ENCODE results near the gene TDG. TPM values are rescaled to one million over a fixed set of nuclear protein-coding genes. Genes with fewer than 3 reads are reported as not detected.

Gene TDG
- total RNA-seq, 1 donor from 2014 or later: 43.6 TPM

DNA sequence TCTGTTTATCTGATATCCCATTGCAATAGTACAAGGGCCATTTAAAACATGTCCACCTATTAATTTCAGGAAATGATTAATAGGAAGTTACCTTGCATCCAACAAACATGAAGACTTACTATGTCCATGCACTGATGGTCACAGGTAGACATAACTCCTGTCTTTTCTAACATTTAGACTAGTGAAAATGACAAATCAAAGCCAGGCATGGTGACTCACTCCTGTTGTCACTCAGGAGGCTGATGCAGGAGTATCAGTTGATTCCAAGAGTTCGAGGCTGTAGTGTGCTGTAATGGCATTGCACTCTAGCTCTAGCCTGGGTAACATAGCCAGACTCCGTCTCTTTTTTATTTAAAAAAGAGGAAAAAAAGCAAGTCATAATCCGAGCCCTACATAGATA, 20.7 kb upstream of the TDG start:
- DNase-seq (ENCODE audit: extremely low spot score, unreplicated experiment): no peak
- Mint-ChIP-seq H3K27me3 (no peaks in the 10 kb centered on the region), H3K27ac (no peak overlapping the region), H3K36me3 (peaks cover 55% of the 10 kb centered on the region), H3K9me3 (no peaks in the 10 kb centered on the region), H3K4me1 (ENCODE audit: unreplicated experiment) (no peaks in the 10 kb centered on the region), H3K4me3 (no peak overlapping the region)
- TF ChIP-seq, protein P1, sequence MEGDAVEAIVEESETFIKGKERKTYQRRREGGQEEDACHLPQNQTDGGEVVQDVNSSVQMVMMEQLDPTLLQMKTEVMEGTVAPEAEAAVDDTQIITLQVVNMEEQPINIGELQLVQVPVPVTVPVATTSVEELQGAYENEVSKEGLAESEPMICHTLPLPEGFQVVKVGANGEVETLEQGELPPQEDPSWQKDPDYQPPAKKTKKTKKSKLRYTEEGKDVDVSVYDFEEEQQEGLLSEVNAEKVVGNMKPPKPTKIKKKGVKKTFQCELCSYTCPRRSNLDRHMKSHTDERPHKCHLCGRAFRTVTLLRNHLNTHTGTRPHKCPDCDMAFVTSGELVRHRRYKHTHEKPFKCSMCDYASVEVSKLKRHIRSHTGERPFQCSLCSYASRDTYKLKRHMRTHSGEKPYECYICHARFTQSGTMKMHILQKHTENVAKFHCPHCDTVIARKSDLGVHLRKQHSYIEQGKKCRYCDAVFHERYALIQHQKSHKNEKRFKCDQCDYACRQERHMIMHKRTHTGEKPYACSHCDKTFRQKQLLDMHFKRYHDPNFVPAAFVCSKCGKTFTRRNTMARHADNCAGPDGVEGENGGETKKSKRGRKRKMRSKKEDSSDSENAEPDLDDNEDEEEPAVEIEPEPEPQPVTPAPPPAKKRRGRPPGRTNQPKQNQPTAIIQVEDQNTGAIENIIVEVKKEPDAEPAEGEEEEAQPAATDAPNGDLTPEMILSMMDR (conservative IDR thresholded peaks at IDR 0.05): no peak

DNA sequence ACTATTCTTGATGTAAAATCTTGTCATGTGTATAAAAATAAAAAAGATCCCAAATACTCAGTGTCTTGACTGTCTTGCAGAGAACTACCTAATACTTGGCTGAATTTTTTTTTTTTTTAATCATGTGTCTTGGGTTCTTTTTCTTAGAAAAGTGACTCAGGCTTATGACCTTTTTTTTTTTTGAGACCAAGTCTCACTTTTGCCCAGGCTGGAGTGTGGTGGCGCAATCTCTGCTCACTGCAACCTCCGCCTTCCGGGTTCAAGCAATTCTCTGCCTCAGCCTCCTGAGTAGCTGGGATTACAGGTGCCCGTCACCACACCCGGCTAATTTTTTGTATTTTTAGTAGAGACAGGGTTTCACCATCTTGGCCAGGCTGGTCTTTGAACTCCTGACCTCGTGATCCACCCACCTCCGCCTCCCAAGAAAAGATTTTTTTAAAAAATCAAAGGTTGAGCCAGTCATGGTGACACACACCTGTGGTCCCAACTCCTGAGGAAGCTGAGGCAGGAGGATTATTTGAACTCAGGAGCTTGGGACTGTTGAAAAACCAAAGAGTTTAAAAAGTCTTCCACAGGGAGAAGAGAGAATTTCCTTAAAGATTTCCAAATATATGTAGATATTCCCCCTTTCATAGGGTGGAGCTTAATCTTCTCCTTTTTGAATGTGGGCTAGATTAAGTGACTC, 17.7 kb upstream of the TDG start:
- Mint-ChIP-seq H3K36me3 (peaks cover 42% of the 10 kb centered on the region), H3K27ac (peak overlapping the region; percentile 48), H3K4me3 (no peak overlapping the region), H3K27me3 (no peaks in the 10 kb centered on the region), H3K9me3 (no peaks in the 10 kb centered on the region), H3K4me1 (ENCODE audit: unreplicated experiment) (no peaks in the 10 kb centered on the region)
- TF ChIP-seq, protein P1 (conservative IDR thresholded peaks at IDR 0.05): no peak
- no peak for DNase-seq (ENCODE audit: extremely low spot score, unreplicated experiment)

DNA sequence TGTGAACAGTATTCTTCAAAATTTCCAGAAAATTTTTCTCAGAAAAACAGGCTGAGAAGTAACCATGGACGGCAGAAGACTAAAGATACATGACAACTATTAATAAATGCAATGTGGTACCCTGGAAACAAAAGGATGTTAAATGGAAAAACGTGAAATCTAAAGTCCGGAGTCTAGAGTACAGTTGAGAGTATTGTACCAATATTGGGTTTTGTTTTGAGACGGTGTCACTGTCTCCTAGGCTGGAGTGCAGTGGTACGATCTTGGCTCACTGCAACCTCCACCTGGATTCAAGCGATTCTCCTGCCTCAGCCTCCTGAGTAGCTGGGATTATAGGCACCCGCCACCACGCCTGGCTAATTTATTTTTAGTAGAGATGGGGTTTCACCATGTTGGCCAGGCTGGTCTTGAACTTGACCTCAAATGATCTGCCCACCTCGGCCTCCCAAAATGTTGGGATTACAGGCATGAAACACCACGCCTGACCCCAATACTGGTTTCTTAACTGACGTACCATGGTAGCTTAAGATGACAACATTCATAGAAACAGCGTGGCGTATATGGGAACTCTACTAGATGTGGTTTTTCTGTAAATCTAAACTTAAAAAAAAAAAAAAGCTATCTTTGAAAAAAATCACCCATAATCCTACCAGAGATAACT, 16.8 kb upstream of the TDG start:
- H3K27ac Mint-ChIP-seq: peak overlapping the region; percentile 48
- peaks cover 42% of the 10 kb centered on the region for H3K36me3 Mint-ChIP-seq
- H3K4me3 Mint-ChIP-seq: no peak overlapping the region
- H3K27me3 Mint-ChIP-seq: no peaks in the 10 kb centered on the region
- no peaks in the 10 kb centered on the region for H3K9me3 Mint-ChIP-seq
- DNase-seq (ENCODE audit: extremely low spot score, unreplicated experiment): no peak
- H3K4me1 Mint-ChIP-seq (ENCODE audit: unreplicated experiment): no peaks in the 10 kb centered on the region
- TF ChIP-seq, protein P1 (conservative IDR thresholded peaks at IDR 0.05): no peak

DNA sequence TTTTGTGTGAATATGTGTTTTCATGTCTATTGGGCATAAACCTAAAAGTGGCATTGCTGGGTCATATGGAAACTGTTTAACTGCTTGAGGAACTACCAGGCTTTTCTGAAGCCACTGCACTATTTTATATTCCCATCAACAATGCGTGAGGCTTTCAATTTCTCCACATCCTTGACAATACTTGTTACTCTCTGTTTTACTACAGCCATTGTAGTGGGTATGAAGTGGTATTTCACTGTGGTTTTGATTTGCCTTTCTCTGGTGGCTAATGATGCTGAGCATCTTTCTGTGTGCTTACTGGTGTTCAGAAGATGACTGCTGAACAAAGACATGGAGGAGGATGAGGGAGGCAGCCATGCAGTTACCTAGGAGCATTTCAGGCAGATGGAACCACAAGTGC, 13.2 kb upstream of the TDG start:
- H3K27ac Mint-ChIP-seq: no peak overlapping the region
- peaks cover 31% of the 10 kb centered on the region for H3K36me3 Mint-ChIP-seq
- H3K4me1 Mint-ChIP-seq (ENCODE audit: unreplicated experiment): peaks cover 9% of the 10 kb centered on the region
- TF ChIP-seq, protein P1 (conservative IDR thresholded peaks at IDR 0.05): no peak
- no peaks in the 10 kb centered on the region for H3K9me3 Mint-ChIP-seq
- H3K4me3 Mint-ChIP-seq: peak overlapping the region; percentile 6
- H3K27me3 Mint-ChIP-seq: no peaks in the 10 kb centered on the region
- no peak for DNase-seq (ENCODE audit: extremely low spot score, unreplicated experiment)

DNA sequence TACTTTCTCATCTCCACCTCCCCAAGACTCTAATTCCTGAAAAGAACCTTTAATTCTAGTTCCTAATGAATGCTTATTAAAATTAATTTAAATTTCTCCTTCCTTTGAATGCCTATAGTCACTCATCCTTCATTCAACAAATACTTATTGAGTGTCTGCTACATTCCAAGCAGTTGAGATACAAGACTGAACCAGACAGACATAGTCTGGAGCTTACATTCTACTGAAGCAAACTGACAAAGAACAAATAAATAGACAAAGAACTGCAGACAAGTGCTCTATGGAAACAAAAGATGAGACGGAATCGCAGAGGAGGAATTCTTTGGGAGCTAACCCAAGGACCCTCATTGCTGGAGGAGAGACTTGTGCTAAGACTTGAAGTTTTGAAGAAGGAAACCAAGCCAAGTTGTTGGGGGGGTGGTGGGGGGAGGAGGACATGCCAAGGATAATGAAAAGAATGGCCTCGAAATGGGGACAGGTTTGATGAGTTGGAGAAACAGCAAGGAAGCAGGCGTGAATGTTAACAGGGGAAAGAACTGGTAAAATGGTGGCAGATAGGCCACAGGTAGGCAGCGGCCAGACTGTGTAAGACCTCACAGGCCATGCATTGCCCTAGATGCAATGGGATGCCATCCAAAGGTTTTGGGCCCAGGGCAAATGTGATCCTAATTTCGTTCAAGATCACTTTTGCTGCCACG, 9.7 kb upstream of the TDG start:
- peak overlapping the region; percentile 88 for H3K4me3 Mint-ChIP-seq
- no peak for DNase-seq (ENCODE audit: extremely low spot score, unreplicated experiment)
- H3K9me3 Mint-ChIP-seq: no peaks in the 10 kb centered on the region
- peaks cover 16% of the 10 kb centered on the region for H3K4me1 Mint-ChIP-seq (ENCODE audit: unreplicated experiment)
- no peaks in the 10 kb centered on the region for H3K27me3 Mint-ChIP-seq
- TF ChIP-seq, protein P1 (conservative IDR thresholded peaks at IDR 0.05): no peak
- peak overlapping the region; percentile 97 for H3K27ac Mint-ChIP-seq
- H3K36me3 Mint-ChIP-seq: peaks cover 11% of the 10 kb centered on the region

Data from type B pancreatic cell (in vitro differentiated cells).